ENCODE results near the gene EFTUD2. TPM values are rescaled to one million over a fixed set of nuclear protein-coding genes. Genes with fewer than 3 reads are reported as not detected.

EFTUD2 gene
- polyA plus RNA-seq, 3 donors, result 82.9 to 144 (median 104) TPM

DNA sequence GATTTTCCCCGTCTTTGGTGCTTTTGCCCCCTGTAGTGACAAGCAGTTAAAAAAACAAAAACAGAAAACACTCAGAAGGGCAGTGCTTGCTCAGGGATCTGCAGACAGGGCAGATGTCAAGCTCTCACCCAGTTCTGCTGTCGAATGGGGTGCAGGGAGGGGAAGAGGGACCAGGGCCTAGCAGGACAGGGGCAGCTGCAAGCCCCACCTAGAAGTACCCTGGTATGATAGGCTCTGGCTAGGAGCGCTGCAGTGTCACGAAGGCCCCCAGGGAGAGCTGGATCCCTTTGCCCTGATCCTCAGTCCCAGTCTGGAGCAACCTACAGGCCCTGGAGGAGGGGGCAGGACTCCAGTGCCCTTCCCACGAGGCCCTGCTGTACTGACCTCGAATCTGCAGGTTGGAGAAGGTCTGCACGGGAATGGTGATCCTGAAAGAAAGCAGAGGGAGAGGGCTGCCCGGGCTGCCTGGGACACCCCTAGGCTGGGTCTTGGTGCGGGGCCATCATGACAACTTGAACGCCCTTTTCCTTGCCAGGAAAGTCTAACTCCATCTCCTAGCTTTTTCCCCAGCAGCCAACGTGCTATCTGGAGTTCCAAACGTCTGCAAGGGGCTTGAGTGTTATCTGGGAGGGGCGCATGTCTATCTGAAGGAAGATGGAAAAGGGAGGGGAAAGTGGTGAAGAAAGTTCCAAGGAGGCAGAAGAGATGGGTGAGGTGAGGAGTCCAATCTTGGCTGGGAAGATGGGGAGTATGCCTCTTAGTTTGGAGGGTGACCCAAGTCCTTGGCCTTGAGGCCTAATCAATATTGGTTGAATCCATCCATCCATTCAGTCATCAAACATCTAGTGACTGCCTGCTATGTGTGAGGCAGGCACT, 11.2 kb upstream of the EFTUD2 start:
- TF ChIP-seq, protein P1, sequence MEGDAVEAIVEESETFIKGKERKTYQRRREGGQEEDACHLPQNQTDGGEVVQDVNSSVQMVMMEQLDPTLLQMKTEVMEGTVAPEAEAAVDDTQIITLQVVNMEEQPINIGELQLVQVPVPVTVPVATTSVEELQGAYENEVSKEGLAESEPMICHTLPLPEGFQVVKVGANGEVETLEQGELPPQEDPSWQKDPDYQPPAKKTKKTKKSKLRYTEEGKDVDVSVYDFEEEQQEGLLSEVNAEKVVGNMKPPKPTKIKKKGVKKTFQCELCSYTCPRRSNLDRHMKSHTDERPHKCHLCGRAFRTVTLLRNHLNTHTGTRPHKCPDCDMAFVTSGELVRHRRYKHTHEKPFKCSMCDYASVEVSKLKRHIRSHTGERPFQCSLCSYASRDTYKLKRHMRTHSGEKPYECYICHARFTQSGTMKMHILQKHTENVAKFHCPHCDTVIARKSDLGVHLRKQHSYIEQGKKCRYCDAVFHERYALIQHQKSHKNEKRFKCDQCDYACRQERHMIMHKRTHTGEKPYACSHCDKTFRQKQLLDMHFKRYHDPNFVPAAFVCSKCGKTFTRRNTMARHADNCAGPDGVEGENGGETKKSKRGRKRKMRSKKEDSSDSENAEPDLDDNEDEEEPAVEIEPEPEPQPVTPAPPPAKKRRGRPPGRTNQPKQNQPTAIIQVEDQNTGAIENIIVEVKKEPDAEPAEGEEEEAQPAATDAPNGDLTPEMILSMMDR (IDR thresholded peaks at IDR 0.05), result no peak
- Histone ChIP-seq H3K79me2 (ENCODE audit: insufficient read depth, low read length) (no peaks in the 10 kb centered on the region), H3K27me3 (ENCODE audit: control insufficient read depth in 2 of 2, insufficient read depth in 2 of 2, low read length in 2 of 2) (peaks cover 6 to 27% of the 10 kb centered on the region in 2 donors), H2AFZ (ENCODE audit: insufficient read depth, low read depth, low read length, poor library complexity, severe bottlenecking) (peak overlapping the region; percentile 76), H3K9ac (ENCODE audit: insufficient read depth, low read length, poor library complexity, severe bottlenecking) (no peak overlapping the region), H4K20me1 (ENCODE audit: insufficient read depth, low read length) (no peaks in the 10 kb centered on the region), H3K4me1 (ENCODE audit: control insufficient read depth in 1 of 2, insufficient read depth in 2 of 2, low read length in 2 of 2) (peaks cover 26 to 37% of the 10 kb centered on the region in 2 donors), H3K9me3 (replicated peaks in 1 of 2; ENCODE audit: control insufficient read depth in 1 of 2, insufficient read depth in 1 of 2, low read length in 2 of 2) (no peaks in the 10 kb centered on the region), H3K4me2 (replicated peaks; ENCODE audit: extremely low read depth, low read length, poor library complexity, severe bottlenecking) (peak overlapping the region; percentile 59), H3K36me3 (replicated peaks in 1 of 2; ENCODE audit: control insufficient read depth in 1 of 2, insufficient read depth in 2 of 2, low read length in 2 of 2) (no peaks in the 10 kb centered on the region), H3K4me3 (replicated peaks in 1 of 3; ENCODE audit: low read depth in 2 of 3, low read length in 3 of 3) (peak overlapping the region in 1 of 3 experiments; percentile 61), H3K27ac (ENCODE audit: low read depth in 1 of 2, low read length in 2 of 2) (no peak overlapping the region)
- H3K4me1 Mint-ChIP-seq, result peaks cover 34% of the 10 kb centered on the region
- intact Hi-C loops (cut with micrococcal nuclease), result no loop called here
- H3K27ac Mint-ChIP-seq, result no peak overlapping the region
- 97% methylated on average over 6 of the region's 13 CpGs for WGBS (ENCODE audit: insufficient coverage)
- peaks cover 25 to 43% (median 26%) of the 10 kb centered on the region in 3 donors for H3K27me3 Mint-ChIP-seq (ENCODE audit: low read depth in 3 of 3)
- H3K36me3 Mint-ChIP-seq, result peaks cover 0 to 11% of the 10 kb centered on the region in 2 donors
- H3K4me3 Mint-ChIP-seq, result peak overlapping the region in 1 of 2 donors; percentile 62
- no peak for DNase-seq
- peaks cover 0 to 2% (median 0%) of the 10 kb centered on the region in 7 donors for H3K9me3 Mint-ChIP-seq

DNA sequence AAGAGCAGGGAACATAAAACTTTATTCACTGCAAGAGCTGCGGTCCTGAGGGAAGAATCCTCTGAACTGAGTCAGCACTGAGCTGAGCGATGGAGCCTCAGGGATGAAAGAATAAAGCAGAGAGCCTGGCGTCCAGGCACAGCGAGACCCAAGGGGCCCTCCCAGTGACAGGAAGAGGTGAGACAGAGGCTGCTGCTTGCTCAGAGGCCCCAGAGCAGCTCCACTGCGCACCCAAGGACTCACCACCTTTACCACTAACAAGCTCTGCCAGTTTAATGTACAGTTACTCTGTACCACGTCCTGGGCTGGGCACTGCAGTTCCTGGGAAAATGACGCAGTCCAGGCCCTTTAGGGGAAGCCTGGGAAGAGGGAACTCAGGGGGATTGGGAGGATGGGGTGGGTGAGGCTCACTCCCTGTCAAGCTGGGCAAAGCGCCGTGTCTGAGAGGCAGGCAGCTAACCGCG, 10.5 kb upstream of the EFTUD2 start:
- Histone ChIP-seq H2AFZ (ENCODE audit: insufficient read depth, low read depth, low read length, poor library complexity, severe bottlenecking) (no peak overlapping the region), H3K79me2 (ENCODE audit: insufficient read depth, low read length) (no peaks in the 10 kb centered on the region), H4K20me1 (ENCODE audit: insufficient read depth, low read length) (no peaks in the 10 kb centered on the region), H3K9ac (ENCODE audit: insufficient read depth, low read length, poor library complexity, severe bottlenecking) (no peak overlapping the region), H3K27ac (ENCODE audit: low read depth in 1 of 2, low read length in 2 of 2) (no peak overlapping the region), H3K4me3 (replicated peaks in 1 of 3; ENCODE audit: low read depth in 2 of 3, low read length in 3 of 3) (no peak overlapping the region), H3K4me2 (replicated peaks; ENCODE audit: extremely low read depth, low read length, poor library complexity, severe bottlenecking) (no peak overlapping the region), H3K4me1 (ENCODE audit: control insufficient read depth in 1 of 2, insufficient read depth in 2 of 2, low read length in 2 of 2) (peaks cover 29 to 36% of the 10 kb centered on the region in 2 donors), H3K9me3 (replicated peaks in 1 of 2; ENCODE audit: control insufficient read depth in 1 of 2, insufficient read depth in 1 of 2, low read length in 2 of 2) (no peaks in the 10 kb centered on the region), H3K36me3 (replicated peaks in 1 of 2; ENCODE audit: control insufficient read depth in 1 of 2, insufficient read depth in 2 of 2, low read length in 2 of 2) (no peaks in the 10 kb centered on the region), H3K27me3 (ENCODE audit: control insufficient read depth in 2 of 2, insufficient read depth in 2 of 2, low read length in 2 of 2) (peaks cover 6 to 27% of the 10 kb centered on the region in 2 donors)
- Mint-ChIP-seq H3K36me3 (peaks cover 0 to 11% of the 10 kb centered on the region in 2 donors), H3K27ac (no peak overlapping the region), H3K9me3 (peaks cover 0 to 2% (median 0%) of the 10 kb centered on the region in 7 donors), H3K27me3 (ENCODE audit: low read depth in 3 of 3) (peaks cover 25 to 43% (median 26%) of the 10 kb centered on the region in 3 donors), H3K4me1 (peaks cover 38% of the 10 kb centered on the region), H3K4me3 (no peak overlapping the region)
- TF ChIP-seq, protein P1 (IDR thresholded peaks at IDR 0.05), result no peak
- 91% methylated on average over 5 of the region's 11 CpGs for WGBS (ENCODE audit: insufficient coverage)
- intact Hi-C loops (cut with micrococcal nuclease), result no loop called here
- DNase-seq, result no peak

Data from CD14-positive monocyte (primary cell).